Left renal pelvis (tissue), 4 donors: ENCODE measurements around the gene METTL8. TPM values are rescaled to one million over a fixed set of nuclear protein-coding genes. Genes with fewer than 3 reads are reported as not detected.
"Not testable (repeated sequence)": the region's sequence is repeated elsewhere in the genome, so short reads cannot be mapped to it uniquely, and the experiment has no call there.

Experiments used
- DNase-seq, 4 donors: peaks; one replicate each; pipeline ENCODE4 v3.0.0-alpha.2; 2013; ENCODE audit warnings: low read depth in 4 of 4, low spot score in 3 of 4
- polyA plus RNA-seq, 4 donors: library from polyadenylated mRNA; unstranded; fragments of 120-200 nt; gene quantifications; one replicate each; pipeline ENCODE4 v1.2.1, GENCODE V29; 2013; ENCODE audit not compliant: insufficient read length in 4 of 4

The METTL8 gene
- polyA plus RNA-seq, 4 donors = 14.6 to 17.8 (median 16.2) TPM

GRCh38 chr2:171316755-171317337 lies 116.9 kb downstream of the METTL8 start:
- DNase-seq = no peak

GRCh38 chr2:171316220-171316619 lies 117.6 kb downstream of the METTL8 start:
- no peak for DNase-seq

- no peak for DNase-seq
Measured at GRCh38 chr2:171315781-171316180, 118.0 kb downstream of the METTL8 start.

- DNase-seq = not testable (repeated sequence)
Measured at GRCh38 chr2:171312182-171312581, 121.6 kb downstream of the METTL8 start.

GRCh38 chr2:171311589-171311988 lies 122.2 kb downstream of the METTL8 start:
- not testable (repeated sequence) for DNase-seq

GRCh38 chr2:171310889-171311288 lies 122.9 kb downstream of the METTL8 start:
- no peak for DNase-seq

GRCh38 chr2:171309455-171310286 lies 124.1 kb downstream of the METTL8 start:
- no peak for DNase-seq

GRCh38 chr2:171308280-171309054 lies 125.3 kb downstream of the METTL8 start:
- no peak for DNase-seq

GRCh38 chr2:171307560-171307959 lies 126.2 kb downstream of the METTL8 start:
- no peak for DNase-seq

GRCh38 chr2:171297956-171298355 lies 135.8 kb downstream of the METTL8 start:
- DNase-seq = no peak

GRCh38 chr2:171294608-171295007 lies 139.2 kb downstream of the METTL8 start:
- no peak for DNase-seq

- no peak for DNase-seq
Measured at GRCh38 chr2:171293661-171294060, 140.1 kb downstream of the METTL8 start.

GRCh38 chr2:171289991-171290390 lies 143.8 kb downstream of the METTL8 start:
- DNase-seq = no peak

- DNase-seq = no peak
Measured at GRCh38 chr2:171289316-171289715, 144.5 kb downstream of the METTL8 start.

GRCh38 chr2:171287611-171288010 lies 146.2 kb downstream of the METTL8 start:
- DNase-seq = no peak

GRCh38 chr2:171287036-171287571 lies 146.7 kb downstream of the METTL8 start:
- DNase-seq = no peak

- DNase-seq = no peak
Measured at GRCh38 chr2:171281110-171281509, 152.7 kb downstream of the METTL8 start.

- no peak for DNase-seq
Measured at GRCh38 chr2:171279983-171280790, 153.6 kb downstream of the METTL8 start.

- DNase-seq = no peak
Measured at GRCh38 chr2:171274757-171275156, 159.0 kb downstream of the METTL8 start.

- no peak for DNase-seq
Measured at GRCh38 chr2:171271971-171272436, 161.8 kb downstream of the METTL8 start.
